Spleen (tissue), 11 donors: Measurements from ENCODE around the gene GABRG3. TPM values are rescaled to one million over a fixed set of nuclear protein-coding genes. Genes with fewer than 3 reads are reported as not detected.

Source experiments
- DNase-seq: peaks from one replicate; pipeline ENCODE4 v3.0.0-alpha.2; 2020
- H3K27ac ChIP-seq, 8 donors: fragments of 200-600 bp; sonication (generic) in 7 of 8; 1 replicate in 4 of 8; 2 replicates in 4 of 8; pipeline versions ENCODE4 v1.5.0 to v1.8.0; 2016 to 2021; ENCODE audit warnings: inconsistent platforms in 4 of 8, mild to moderate bottlenecking in 4 of 8, moderate library complexity in 1 of 8
- H3K27me3 ChIP-seq, 7 donors: fragments of 200-600 bp; sonication (generic) in 6 of 7; replicated peaks in 1 of 7; 1 replicate in 4 of 7; 2 replicates in 3 of 7; pipeline versions ENCODE4 v1.5.0 to v1.8.0; 2016 to 2021; ENCODE audit warnings: inconsistent platforms in 3 of 7, mild to moderate bottlenecking in 1 of 7
- H3K36me3 ChIP-seq, 6 donors: fragments of 200-600 bp; sonication (generic) in 5 of 6; 1 replicate in 4 of 6; 2 replicates in 2 of 6; pipeline versions ENCODE4 v1.5.0 to v1.8.0; 2016 to 2021; ENCODE audit warnings: inconsistent platforms in 2 of 6
- H3K4me1 ChIP-seq, 6 donors: fragments of 200-600 bp; sonication (generic) in 5 of 6; 1 replicate in 3 of 6; 2 replicates in 3 of 6; pipeline versions ENCODE4 v1.5.0 to v1.8.0; 2016 to 2021; ENCODE audit warnings: inconsistent platforms in 3 of 6
- H3K4me3 ChIP-seq, 8 donors: fragments of 200-600 bp; sonication (generic) in 7 of 8; 1 replicate in 4 of 8; 2 replicates in 4 of 8; pipeline versions ENCODE4 v1.5.0 to v1.8.0; 2016 to 2021; ENCODE audit warnings: inconsistent platforms in 4 of 8, mild to moderate bottlenecking in 4 of 8, moderate library complexity in 2 of 8
- H3K9me3 ChIP-seq, 8 donors: fragments of 200-600 bp; sonication (generic) in 7 of 8; 1 replicate in 4 of 8; 2 replicates in 4 of 8; pipeline versions ENCODE4 v1.5.0 to v1.8.0; 2016 to 2021; ENCODE audit warnings: inconsistent platforms in 4 of 8
- POLR2A ChIP-seq, 3 donors: fragments of 450-650 bp; IDR thresholded peaks; one replicate each; pipeline ENCODE4 v1.5.1; 2017; ENCODE audit warnings: antibody characterized with exemption in 3 of 3, mild to moderate bottlenecking in 1 of 3
- POLR2AphosphoS5 ChIP-seq, 3 donors: sonication (generic); formaldehyde crosslinking; IDR thresholded peaks; one replicate each; pipeline ENCODE4 v1.5.1; 2017; ENCODE audit warnings: antibody characterized with exemption in 3 of 3
- WGBS, 5 donors: extraction: QIAGEN DNeasy Blood & Tissue Kit in 3 of 5; methylation state at CpG; one replicate each; pipeline versions ENCODE4 v1.1.5 to v1.1.7; 2013 to 2018; 5-methylcytosine and 5-hydroxymethylcytosine counted together
- intact Hi-C: fragments of 100-400 bp; cut with DNase I; formaldehyde crosslinking; loops from one replicate; pipeline ENCODE4 v1.15.0; 2023; ENCODE audit warnings: low total_unique reads
- polyA plus RNA-seq, 3 donors: library from polyadenylated mRNA; stranded (reverse); fragments of 200-250 nt; gene quantifications; one replicate each; pipeline ENCODE4 v1.2.1, GENCODE V29; 2013
- total RNA-seq, 7 donors: library from RNA; depleted of rRNA in 3 of 7; stranded (reverse); fragments of >200 nt in 3 of 7; fragmentation: NEBNext Ultra II Directional in 4 of 7; extraction: Animal tissue kit (Norgen Biotek cat#: 25700) in 4 of 7; gene quantifications; one replicate each; pipeline versions ENCODE4 v1.1.0 to v1.2.1, GENCODE V29; 2016 to 2021
- TF ChIP-seq, protein P1 (sequence below), 11 experiments: fragments of 200-600 bp in 7 of 11; fragments of 450-650 bp in 4 of 11; sonication (generic) in 4 of 11; IDR thresholded peaks in 8 of 11; conservative IDR thresholded peaks in 3 of 11; 1 replicate in 7 of 11; 2 replicates in 4 of 11; pipeline versions ENCODE4 v1.4.0 to v1.8.0; 2016 to 2021; ENCODE audit warnings: antibody characterized with exemption in 11 of 11, inconsistent platforms in 4 of 11, mild to moderate bottlenecking in 1 of 11
- donor health status: healthy with polysubstance abuse.
- donor health status: DM: no; HTN: no; CAD: no; lungs with moderate emphysema.
- donor health status: DM: no; HTN: no; CAD: no.
- donor health status: Bipolar disorder and iron deficiency.
- donor health status: healthy.
- donor health status: DM: no; HTN: no; CAD: no.
- donor health status: DM: yes; HTN: yes; CAD: no.

GABRG3 gene
- total and polyA plus RNA-seq, 10 donors, result 0.14 to 19.6 (median 1.6) TPM

GRCh38 chr15:27514526-27514925 lies 543.5 kb downstream of the GABRG3 start:
- H3K27ac ChIP-seq, result no peak overlapping the region
- no peak overlapping the region for H3K4me3 ChIP-seq
- intact Hi-C loops, result no loop called here
- WGBS, 5 donors, result 82 to 91% (median 85%) methylated on average over 3 of the region's 3 CpGs
- H3K9me3 ChIP-seq, result peaks cover 0 to 30% (median 15%) of the 10 kb centered on the region in 8 donors
- no peak for TF ChIP-seq POLR2A (IDR thresholded peaks at IDR 0.05)
- TF ChIP-seq POLR2AphosphoS5 (IDR thresholded peaks at IDR 0.05), result no peak
- TF ChIP-seq, protein P1, sequence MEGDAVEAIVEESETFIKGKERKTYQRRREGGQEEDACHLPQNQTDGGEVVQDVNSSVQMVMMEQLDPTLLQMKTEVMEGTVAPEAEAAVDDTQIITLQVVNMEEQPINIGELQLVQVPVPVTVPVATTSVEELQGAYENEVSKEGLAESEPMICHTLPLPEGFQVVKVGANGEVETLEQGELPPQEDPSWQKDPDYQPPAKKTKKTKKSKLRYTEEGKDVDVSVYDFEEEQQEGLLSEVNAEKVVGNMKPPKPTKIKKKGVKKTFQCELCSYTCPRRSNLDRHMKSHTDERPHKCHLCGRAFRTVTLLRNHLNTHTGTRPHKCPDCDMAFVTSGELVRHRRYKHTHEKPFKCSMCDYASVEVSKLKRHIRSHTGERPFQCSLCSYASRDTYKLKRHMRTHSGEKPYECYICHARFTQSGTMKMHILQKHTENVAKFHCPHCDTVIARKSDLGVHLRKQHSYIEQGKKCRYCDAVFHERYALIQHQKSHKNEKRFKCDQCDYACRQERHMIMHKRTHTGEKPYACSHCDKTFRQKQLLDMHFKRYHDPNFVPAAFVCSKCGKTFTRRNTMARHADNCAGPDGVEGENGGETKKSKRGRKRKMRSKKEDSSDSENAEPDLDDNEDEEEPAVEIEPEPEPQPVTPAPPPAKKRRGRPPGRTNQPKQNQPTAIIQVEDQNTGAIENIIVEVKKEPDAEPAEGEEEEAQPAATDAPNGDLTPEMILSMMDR (IDR thresholded peaks at IDR 0.05 in 8 of 11, conservative IDR thresholded peaks at IDR 0.05 in 3 of 11), result no peak
- H3K4me1 ChIP-seq, result no peaks in the 10 kb centered on the region
- H3K36me3 ChIP-seq, result no peaks in the 10 kb centered on the region
- DNase-seq, result no peak
- no peaks in the 10 kb centered on the region for H3K27me3 ChIP-seq

- WGBS, 5 donors, result 80 to 90% (median 84%) methylated on average over 18 of the region's 18 CpGs
- intact Hi-C loops, result no loop called here
- Histone ChIP-seq H3K4me3 (no peak overlapping the region), H3K4me1 (no peaks in the 10 kb centered on the region), H3K36me3 (no peaks in the 10 kb centered on the region), H3K27ac (no peak overlapping the region), H3K9me3 (peaks cover 0 to 61% (median 33%) of the 10 kb centered on the region in 8 donors), H3K27me3 (no peaks in the 10 kb centered on the region)
- DNase-seq, result no peak
- TF ChIP-seq POLR2A (IDR thresholded peaks at IDR 0.05), result no peak
- no peak for TF ChIP-seq POLR2AphosphoS5 (IDR thresholded peaks at IDR 0.05)
- TF ChIP-seq, protein P1 (IDR thresholded peaks at IDR 0.05 in 8 of 11, conservative IDR thresholded peaks at IDR 0.05 in 3 of 11), result no peak
Measured at GRCh38 chr15:27527490-27528067, 556.6 kb downstream of the GABRG3 start.

DNA sequence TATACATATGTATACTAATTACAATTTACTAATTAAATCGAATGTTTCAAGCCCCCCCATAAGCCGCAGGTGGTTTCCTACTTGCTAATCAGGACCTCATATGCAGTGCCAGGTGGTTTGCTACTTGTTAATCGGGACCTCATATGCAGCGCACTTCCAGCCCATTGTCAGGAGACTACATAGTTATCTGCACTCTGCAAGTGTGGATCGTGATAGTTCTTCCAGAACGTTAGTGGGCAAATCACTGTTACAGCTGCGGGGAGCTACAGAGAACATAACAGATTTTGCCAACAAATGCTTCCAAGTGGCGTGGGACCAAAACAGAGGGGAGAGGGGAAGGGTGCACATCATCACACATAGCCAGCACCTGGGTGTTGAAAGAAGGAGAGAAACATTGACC lies 558.4 kb downstream of the GABRG3 start:
- no peak for DNase-seq

DNA sequence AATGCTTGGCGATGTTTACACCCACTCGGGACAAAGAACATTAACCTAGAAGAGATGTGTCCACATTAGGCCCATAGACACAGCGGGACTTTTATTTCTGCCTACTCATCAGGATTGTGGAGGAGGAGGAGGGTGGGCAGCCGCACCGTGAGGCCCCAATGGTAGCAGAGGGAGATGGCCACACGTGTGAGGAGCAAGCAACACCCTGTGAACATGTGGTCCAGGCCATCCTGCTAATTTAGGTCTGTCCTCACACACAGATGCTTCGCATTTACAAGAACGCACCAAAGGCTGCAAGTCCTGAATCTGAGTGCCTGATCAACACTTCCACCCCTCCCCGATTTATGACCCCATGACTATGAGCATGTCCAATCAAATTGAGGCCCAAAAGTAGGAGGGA lies 560.0 kb downstream of the GABRG3 start:
- no peaks in the 10 kb centered on the region for H3K36me3 ChIP-seq
- H3K27me3 ChIP-seq, result no peaks in the 10 kb centered on the region
- WGBS, 5 donors, result 86 to 92% (median 87%) methylated on average over 9 of the region's 9 CpGs
- intact Hi-C loops, result no loop called here
- no peak for TF ChIP-seq POLR2AphosphoS5 (IDR thresholded peaks at IDR 0.05)
- TF ChIP-seq, protein P1 (IDR thresholded peaks at IDR 0.05 in 8 of 11, conservative IDR thresholded peaks at IDR 0.05 in 3 of 11), result no peak
- no peak for TF ChIP-seq POLR2A (IDR thresholded peaks at IDR 0.05)
- peaks cover 0 to 32% (median 3%) of the 10 kb centered on the region in 8 donors for H3K9me3 ChIP-seq
- no peak overlapping the region for H3K27ac ChIP-seq
- DNase-seq, result no peak
- no peaks in the 10 kb centered on the region for H3K4me1 ChIP-seq
- H3K4me3 ChIP-seq, result no peak overlapping the region

More for the DNA sequence above, 558.4 kb downstream of the GABRG3 start:
- intact Hi-C loops, result no loop called here
- Histone ChIP-seq H3K27ac (no peak overlapping the region), H3K4me3 (no peak overlapping the region), H3K36me3 (no peaks in the 10 kb centered on the region), H3K9me3 (peaks cover 0 to 46% (median 15%) of the 10 kb centered on the region in 8 donors), H3K27me3 (no peaks in the 10 kb centered on the region), H3K4me1 (no peaks in the 10 kb centered on the region)
- no peak for TF ChIP-seq POLR2A (IDR thresholded peaks at IDR 0.05)
- TF ChIP-seq, protein P1 (IDR thresholded peaks at IDR 0.05 in 8 of 11, conservative IDR thresholded peaks at IDR 0.05 in 3 of 11), result no peak
- no peak for TF ChIP-seq POLR2AphosphoS5 (IDR thresholded peaks at IDR 0.05)
- 81 to 87% (median 86%) methylated on average over 8 of the region's 8 CpGs for WGBS, 5 donors
